Measurements from ENCODE around the gene KRT74.

GRCh38 chr12:52608161-52608560 lies 34.5 kb upstream of the KRT74 start:
- TF ChIP-seq CTCF (IDR thresholded peaks at IDR 0.05): no peak
- TF ChIP-seq POLR2A (IDR thresholded peaks at IDR 0.05): no peak

Data from Peyer's patch (tissue), 4 donors.